MM.1S (cell line): ENCODE measurements around the gene ARFGEF3.

Experiments used
- DNase-seq: peaks from one replicate; pipeline ENCODE4 v3.0.0-alpha.2; 2015
- H2AFZ ChIP-seq: fragments of 300-600 bp; sonication (generic); 2 replicates; pipeline ENCODE4 v1.6.0; 2016; ENCODE audit warnings: antibody characterized with exemption, low read length
- H3F3A ChIP-seq: fragments of 300-600 bp; sonication (generic); 2 replicates; pipeline ENCODE4 v1.6.1; 2016; ENCODE audit warnings: mild to moderate bottlenecking, antibody characterized with exemption, low read length, moderate library complexity, mixed read lengths; ENCODE audit not compliant: insufficient read depth
- H3K27ac ChIP-seq: fragments of 300-600 bp; sonication (generic); 2 replicates; pipeline ENCODE4 v1.5.1; 2016; ENCODE audit warnings: mild to moderate bottlenecking, low read length
- H3K27me3 ChIP-seq: fragments of 300-600 bp; sonication (generic); replicated peaks from 2 replicates; pipeline ENCODE4 v1.6.0; 2016; ENCODE audit warnings: low read length; ENCODE audit not compliant: insufficient read depth
- H3K36me3 ChIP-seq: fragments of 300-600 bp; sonication (generic); replicated peaks from 2 replicates; pipeline ENCODE4 v1.6.1; 2016; ENCODE audit warnings: mild to moderate bottlenecking, low read length, mixed read lengths; ENCODE audit not compliant: insufficient read depth
- H3K4me1 ChIP-seq: fragments of 300-600 bp; sonication (generic); 2 replicates; pipeline ENCODE4 v1.6.1; 2016; ENCODE audit warnings: low read length, mixed read lengths
- H3K4me2 ChIP-seq: fragments of 300-600 bp; sonication (generic); 2 replicates; pipeline ENCODE4 v1.6.0; 2016; ENCODE audit warnings: low read depth, low read length
- H3K4me3 ChIP-seq: fragments of 300-600 bp; sonication (generic); 2 replicates; pipeline ENCODE4 v1.5.1; 2016; ENCODE audit warnings: low read length, mixed read lengths
- H3K79me2 ChIP-seq: fragments of 300-600 bp; sonication (generic); 2 replicates; pipeline ENCODE4 v1.6.1; 2016; ENCODE audit warnings: mixed run types, low read length, mixed read lengths
- H3K9ac ChIP-seq: fragments of 300-600 bp; sonication (generic); 2 replicates; pipeline ENCODE4 v1.6.1; 2016; ENCODE audit warnings: low read length, mixed read lengths
- H3K9me2 ChIP-seq: fragments of 300-600 bp; sonication (generic); replicated peaks from 2 replicates; pipeline ENCODE4 v1.6.1; 2016; ENCODE audit warnings: mild to moderate bottlenecking, low read length, mixed read lengths; ENCODE audit not compliant: insufficient read depth
- H3K9me3 ChIP-seq: fragments of 300-600 bp; sonication (generic); replicated peaks from 2 replicates; pipeline ENCODE4 v1.6.1; 2016; ENCODE audit warnings: mild to moderate bottlenecking, low read length, mixed read lengths; ENCODE audit not compliant: insufficient read depth
- H4K20me1 ChIP-seq: fragments of 300-600 bp; sonication (generic); 2 replicates; pipeline ENCODE4 v1.6.1; 2016; ENCODE audit warnings: mild to moderate bottlenecking, low read length, moderate library complexity, mixed read lengths; ENCODE audit not compliant: insufficient read depth
- EZH2 ChIP-seq: fragments of 300-600 bp; sonication (generic); optimal IDR thresholded peaks from 2 replicates; pipeline ENCODE3; 2017; ENCODE audit warnings: low read depth, mild to moderate bottlenecking, antibody characterized with exemption, low read length, mixed read lengths
- EZH2phosphoT487 ChIP-seq: fragments of 300-600 bp; sonication (generic); IDR thresholded peaks from 2 replicates; pipeline ENCODE4 v1.6.1; 2018; ENCODE audit warnings: antibody characterized with exemption, low read length
- TF ChIP-seq, protein P1 (sequence below): fragments of 300-600 bp; sonication (generic); IDR thresholded peaks from 2 replicates; pipeline ENCODE4 v1.5.1; 2016; ENCODE audit warnings: antibody characterized with exemption, low read length, mixed read lengths

The ARFGEF3 gene

DNA sequence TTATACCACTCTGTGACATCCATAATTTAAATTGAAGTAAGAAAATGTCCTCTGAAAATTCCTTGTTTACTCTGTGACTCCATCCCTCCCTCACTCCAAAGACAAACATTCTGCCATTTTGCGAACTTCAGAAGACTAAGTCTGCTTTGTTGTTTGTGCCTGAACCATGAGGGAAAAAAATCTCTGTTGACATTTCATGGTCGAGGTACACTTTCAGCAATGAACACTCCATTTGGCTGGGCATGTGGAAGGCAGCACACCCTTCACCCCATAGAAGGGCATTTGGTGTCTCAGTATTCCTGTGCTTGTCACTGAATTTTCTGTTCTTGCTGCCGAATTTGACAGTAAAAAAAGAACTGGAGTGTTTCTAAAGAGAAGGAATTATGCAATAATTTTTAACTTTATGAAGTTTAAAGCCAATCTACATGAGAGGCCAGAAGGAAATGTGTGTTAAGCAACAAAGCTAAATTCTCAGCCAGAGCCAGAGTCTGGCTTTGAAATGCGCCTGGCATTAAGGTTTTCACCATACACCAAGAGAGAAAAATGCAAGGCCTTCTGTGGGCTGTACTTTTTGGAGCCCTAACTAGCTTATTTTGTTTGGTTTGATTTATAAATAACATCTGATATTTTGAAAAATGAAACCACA lies 61.3 kb downstream of the ARFGEF3 start:
- Histone ChIP-seq H3K4me2 (no peak overlapping the region), H3K27me3 (no peaks in the 10 kb centered on the region), H2AFZ (no peak overlapping the region), H3K4me1 (no peaks in the 10 kb centered on the region), H3K79me2 (no peaks in the 10 kb centered on the region), H3K9me2 (no peaks in the 10 kb centered on the region; the same call in 1 of the 2 replicates), H3K9ac (no peak overlapping the region), H4K20me1 (no peaks in the 10 kb centered on the region), H3K27ac (no peak overlapping the region), H3K36me3 (no peaks in the 10 kb centered on the region), H3K9me3 (no peaks in the 10 kb centered on the region), H3K4me3 (no peak overlapping the region), H3F3A (no peaks in the 10 kb centered on the region)
- no peak for DNase-seq
- TF ChIP-seq EZH2: no peak
- TF ChIP-seq, protein P1, sequence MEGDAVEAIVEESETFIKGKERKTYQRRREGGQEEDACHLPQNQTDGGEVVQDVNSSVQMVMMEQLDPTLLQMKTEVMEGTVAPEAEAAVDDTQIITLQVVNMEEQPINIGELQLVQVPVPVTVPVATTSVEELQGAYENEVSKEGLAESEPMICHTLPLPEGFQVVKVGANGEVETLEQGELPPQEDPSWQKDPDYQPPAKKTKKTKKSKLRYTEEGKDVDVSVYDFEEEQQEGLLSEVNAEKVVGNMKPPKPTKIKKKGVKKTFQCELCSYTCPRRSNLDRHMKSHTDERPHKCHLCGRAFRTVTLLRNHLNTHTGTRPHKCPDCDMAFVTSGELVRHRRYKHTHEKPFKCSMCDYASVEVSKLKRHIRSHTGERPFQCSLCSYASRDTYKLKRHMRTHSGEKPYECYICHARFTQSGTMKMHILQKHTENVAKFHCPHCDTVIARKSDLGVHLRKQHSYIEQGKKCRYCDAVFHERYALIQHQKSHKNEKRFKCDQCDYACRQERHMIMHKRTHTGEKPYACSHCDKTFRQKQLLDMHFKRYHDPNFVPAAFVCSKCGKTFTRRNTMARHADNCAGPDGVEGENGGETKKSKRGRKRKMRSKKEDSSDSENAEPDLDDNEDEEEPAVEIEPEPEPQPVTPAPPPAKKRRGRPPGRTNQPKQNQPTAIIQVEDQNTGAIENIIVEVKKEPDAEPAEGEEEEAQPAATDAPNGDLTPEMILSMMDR: no peak
- TF ChIP-seq EZH2phosphoT487: no peak

DNA sequence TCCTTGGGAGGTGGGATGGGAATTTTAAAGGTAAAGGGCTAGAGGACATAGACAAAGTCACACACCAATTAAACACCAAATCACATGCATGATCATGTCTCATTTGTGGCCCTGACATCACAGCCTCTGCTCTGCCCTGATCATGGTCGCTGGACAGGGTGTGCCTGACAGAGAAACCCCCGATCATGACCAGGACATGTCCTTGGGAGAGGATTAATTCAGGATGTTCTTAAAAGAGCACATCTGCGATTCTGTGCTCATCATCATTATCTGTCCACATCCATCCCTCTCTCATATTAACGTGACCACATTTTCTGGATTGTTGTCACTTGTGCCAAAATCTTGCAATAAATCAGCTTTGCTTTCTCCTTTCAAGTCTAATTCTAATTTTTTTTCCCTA lies 64.2 kb downstream of the ARFGEF3 start:
- Histone ChIP-seq H3K27me3 (no peaks in the 10 kb centered on the region), H3K9ac (no peak overlapping the region), H3F3A (no peaks in the 10 kb centered on the region), H3K9me2 (no peaks in the 10 kb centered on the region), H3K4me1 (no peaks in the 10 kb centered on the region; the same call in 1 of the 2 replicates), H4K20me1 (no peaks in the 10 kb centered on the region), H3K27ac (no peak overlapping the region), H2AFZ (no peak overlapping the region), H3K79me2 (no peaks in the 10 kb centered on the region), H3K4me3 (no peak overlapping the region), H3K9me3 (no peaks in the 10 kb centered on the region), H3K4me2 (no peak overlapping the region), H3K36me3 (no peaks in the 10 kb centered on the region)
- DNase-seq: no peak
- TF ChIP-seq EZH2: no peak
- TF ChIP-seq, protein P1: no peak
- no peak for TF ChIP-seq EZH2phosphoT487

DNA sequence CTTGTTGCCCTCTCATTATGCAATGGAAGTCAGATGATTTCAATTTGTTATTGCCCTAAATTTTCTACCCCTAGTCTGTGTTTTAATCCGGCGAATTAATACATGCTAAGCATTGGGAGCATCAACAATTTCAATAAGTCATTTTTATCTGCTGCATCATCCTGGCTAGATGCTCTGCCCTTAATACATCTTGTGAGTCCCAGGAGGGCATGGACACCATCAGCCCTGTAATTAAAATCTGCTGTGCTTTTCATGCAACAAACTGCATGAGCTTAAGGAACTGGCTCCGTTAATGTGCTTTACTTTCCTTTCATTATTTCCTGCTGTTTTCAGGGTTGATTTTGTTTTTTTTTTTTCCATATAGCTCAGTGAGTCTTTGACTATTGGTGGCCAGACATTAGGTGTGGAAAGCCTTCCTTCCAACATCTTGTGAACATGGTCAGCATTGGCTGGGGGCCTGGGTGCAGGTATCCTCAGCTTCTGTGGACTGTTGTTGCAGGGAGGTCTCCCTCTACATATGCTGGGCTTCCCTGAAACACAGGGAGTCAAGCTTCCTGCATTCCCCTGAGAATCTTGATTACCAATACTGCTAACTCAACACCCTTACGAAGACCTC lies 65.1 kb downstream of the ARFGEF3 start:
- H3K27me3 ChIP-seq: no peaks in the 10 kb centered on the region

More for the DNA sequence above, 65.1 kb downstream of the ARFGEF3 start:
- H3K36me3 ChIP-seq: no peaks in the 10 kb centered on the region
- no peak overlapping the region for H3K27ac ChIP-seq
- no peaks in the 10 kb centered on the region for H3K79me2 ChIP-seq
- no peaks in the 10 kb centered on the region for H3K9me3 ChIP-seq
- H3K4me3 ChIP-seq: no peak overlapping the region
- H3F3A ChIP-seq: no peaks in the 10 kb centered on the region
- H3K4me2 ChIP-seq: no peak overlapping the region
- TF ChIP-seq EZH2phosphoT487: no peak
- TF ChIP-seq, protein P1: no peak
- TF ChIP-seq EZH2: no peak
- H3K9ac ChIP-seq: no peak overlapping the region
- H3K4me1 ChIP-seq: peaks cover 8% of the 10 kb centered on the region
- H2AFZ ChIP-seq: no peak overlapping the region
- no peaks in the 10 kb centered on the region for H3K9me2 ChIP-seq
- no peak for DNase-seq
- no peaks in the 10 kb centered on the region for H4K20me1 ChIP-seq
